GM12864 (cell line): ENCODE results near the gene SUMF1.

Experiments
- DNase-seq: peaks from one replicate; pipeline ENCODE4 v3.0.0-alpha.2; 2011; ENCODE audit warnings: low read depth
- H3K4me3 ChIP-seq: 2 replicates; pipeline ENCODE4 v1.5.1; 2011; ENCODE audit warnings: mild to moderate bottlenecking, low read depth, low read length, control low read depth
- TF ChIP-seq, protein P1 (sequence below): IDR thresholded peaks from 2 replicates; pipeline ENCODE4 v1.5.1; 2011; ENCODE audit warnings: low read depth, mild to moderate bottlenecking, moderate library complexity, low read length, control low read depth, inconsistent platforms; ENCODE audit errors: missing control alignments

The SUMF1 gene

DNA sequence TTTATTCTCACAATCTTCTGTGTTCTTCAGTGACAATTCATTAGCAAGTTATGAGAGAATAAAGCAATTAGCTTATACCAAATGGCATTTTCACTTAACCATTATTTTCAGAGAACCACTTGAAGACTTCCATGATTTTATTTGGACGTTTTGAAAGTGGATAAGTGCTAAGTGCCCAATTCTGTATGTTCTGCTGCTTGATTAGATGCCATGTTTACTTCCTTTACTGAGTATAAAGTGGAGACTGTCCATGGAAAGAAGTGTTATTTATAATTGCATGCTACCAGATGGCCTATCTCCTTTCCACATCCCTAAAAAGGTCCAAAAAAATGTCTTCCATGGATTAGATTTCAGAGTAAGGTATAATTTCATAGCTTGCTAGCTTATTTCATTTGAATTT is 69.6 kb downstream of the SUMF1 start:
- TF ChIP-seq, protein P1, sequence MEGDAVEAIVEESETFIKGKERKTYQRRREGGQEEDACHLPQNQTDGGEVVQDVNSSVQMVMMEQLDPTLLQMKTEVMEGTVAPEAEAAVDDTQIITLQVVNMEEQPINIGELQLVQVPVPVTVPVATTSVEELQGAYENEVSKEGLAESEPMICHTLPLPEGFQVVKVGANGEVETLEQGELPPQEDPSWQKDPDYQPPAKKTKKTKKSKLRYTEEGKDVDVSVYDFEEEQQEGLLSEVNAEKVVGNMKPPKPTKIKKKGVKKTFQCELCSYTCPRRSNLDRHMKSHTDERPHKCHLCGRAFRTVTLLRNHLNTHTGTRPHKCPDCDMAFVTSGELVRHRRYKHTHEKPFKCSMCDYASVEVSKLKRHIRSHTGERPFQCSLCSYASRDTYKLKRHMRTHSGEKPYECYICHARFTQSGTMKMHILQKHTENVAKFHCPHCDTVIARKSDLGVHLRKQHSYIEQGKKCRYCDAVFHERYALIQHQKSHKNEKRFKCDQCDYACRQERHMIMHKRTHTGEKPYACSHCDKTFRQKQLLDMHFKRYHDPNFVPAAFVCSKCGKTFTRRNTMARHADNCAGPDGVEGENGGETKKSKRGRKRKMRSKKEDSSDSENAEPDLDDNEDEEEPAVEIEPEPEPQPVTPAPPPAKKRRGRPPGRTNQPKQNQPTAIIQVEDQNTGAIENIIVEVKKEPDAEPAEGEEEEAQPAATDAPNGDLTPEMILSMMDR = no peak
- DNase-seq = no peak
- H3K4me3 ChIP-seq = no peak overlapping the region

DNA sequence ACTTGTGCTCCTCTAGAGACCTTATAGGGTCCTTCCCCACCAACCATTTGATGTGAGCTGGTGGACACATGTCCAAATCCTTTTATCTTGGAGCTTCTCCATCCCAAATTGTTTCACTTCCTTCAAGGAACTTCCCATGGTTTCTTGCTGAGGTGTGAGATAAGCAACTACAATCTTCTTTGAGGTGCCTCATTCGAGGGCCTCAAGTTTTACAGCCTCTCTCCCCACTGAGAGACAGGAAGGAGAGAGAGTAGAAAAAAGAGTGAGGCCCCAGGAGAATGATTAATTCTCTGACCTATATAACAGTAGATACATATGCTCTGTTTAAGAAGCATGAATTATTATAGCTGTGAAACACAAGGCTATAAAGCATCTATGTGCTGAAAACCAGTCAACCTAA is 70.5 kb downstream of the SUMF1 start:
- H3K4me3 ChIP-seq = no peak overlapping the region
- no peak for DNase-seq
- TF ChIP-seq, protein P1 = no peak

DNA sequence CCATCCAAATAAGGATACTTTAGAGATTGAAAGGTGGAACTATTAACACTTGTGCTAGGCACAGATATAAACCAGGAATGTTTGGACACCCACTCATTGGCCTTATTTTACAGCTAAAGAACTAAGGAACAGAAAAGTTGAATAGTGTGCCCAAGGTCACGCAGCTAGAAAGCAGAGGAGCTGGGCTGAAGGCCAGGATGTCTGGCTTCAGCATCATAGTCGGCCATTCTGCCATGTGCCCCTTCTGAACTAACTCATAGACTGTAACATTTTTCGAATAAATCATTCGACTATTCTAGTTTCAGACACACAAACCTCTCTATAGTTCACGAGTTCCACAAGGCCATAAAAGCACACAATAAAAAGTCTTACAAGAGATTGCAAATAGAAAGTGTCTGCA is 71.1 kb downstream of the SUMF1 start:
- TF ChIP-seq, protein P1 = no peak
- H3K4me3 ChIP-seq = no peak overlapping the region
- DNase-seq = no peak

DNA sequence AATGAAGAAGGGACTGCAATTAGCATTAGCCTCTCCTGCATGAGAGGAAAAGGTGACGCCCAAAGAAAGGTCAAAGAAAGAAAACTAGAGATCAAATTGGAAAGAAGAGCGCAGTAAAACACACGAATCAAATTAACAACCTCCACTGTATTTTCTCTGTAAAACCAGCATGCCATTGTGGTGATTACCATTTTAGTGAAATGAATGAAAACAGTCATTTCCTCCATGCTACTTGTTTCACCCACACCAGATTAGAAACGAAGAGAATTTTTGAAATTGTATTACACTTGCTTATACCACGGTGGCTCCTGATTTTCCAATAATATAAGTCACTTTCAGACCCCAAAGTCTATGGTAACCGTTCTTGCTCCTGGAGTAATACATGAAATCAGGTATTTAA is 71.6 kb downstream of the SUMF1 start:
- TF ChIP-seq, protein P1 = no peak
- no peak overlapping the region for H3K4me3 ChIP-seq
- no peak for DNase-seq

DNA sequence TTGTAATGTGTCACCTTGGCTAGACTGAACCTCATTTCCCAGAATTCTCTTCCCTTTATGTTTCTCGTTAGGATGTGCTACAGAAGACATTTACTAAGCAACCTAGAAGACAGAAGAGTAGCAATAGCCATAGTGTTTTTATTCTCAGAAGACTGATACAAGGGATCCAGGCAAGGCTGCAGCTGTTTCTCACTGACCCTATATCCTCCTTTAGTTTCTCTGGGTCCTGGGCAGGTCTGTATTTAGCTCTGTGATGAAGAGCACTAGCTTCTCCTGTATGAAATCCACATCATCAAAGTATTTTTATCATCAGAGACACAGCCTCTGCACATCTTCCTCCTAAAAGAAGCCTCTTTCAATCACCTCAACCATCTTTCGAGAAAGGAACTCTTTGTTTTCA is 72.5 kb downstream of the SUMF1 start:
- TF ChIP-seq, protein P1 = no peak
- DNase-seq = no peak
- H3K4me3 ChIP-seq = no peak overlapping the region

- no peak overlapping the region for H3K4me3 ChIP-seq
- no peak for DNase-seq
- TF ChIP-seq, protein P1 = no peak
These were observed 73.0 kb downstream of the SUMF1 start for GRCh38 chr3:4394048-4394447.

- H3K4me3 ChIP-seq = no peak overlapping the region
- TF ChIP-seq, protein P1 = no peak
- DNase-seq = no peak
These were observed 74.1 kb downstream of the SUMF1 start for GRCh38 chr3:4392992-4393391.
